Astrocyte of the cerebellum (primary cell): ENCODE data around the gene COL27A1.

ENCODE experiments used
- DNase-seq: peaks from one replicate; pipeline ENCODE4 v3.0.0-alpha.2; 2011; ENCODE audit warnings: low read depth
- H3K4me3 ChIP-seq: 2 replicates; pipeline ENCODE4 v1.5.1; 2011; ENCODE audit warnings: mild to moderate bottlenecking, low read depth, low read length, moderate library complexity
- CTCF ChIP-seq: IDR thresholded peaks from 2 replicates; pipeline ENCODE4 v1.5.1; 2012; ENCODE audit warnings: low read length, low read depth, moderate library complexity, mild to moderate bottlenecking; ENCODE audit errors: missing control alignments
- in situ Hi-C: cut with HindIII; loops from 2 replicates; pipeline ENCODE4 v1.10.0; 2017; ENCODE audit warnings: low sequenced_read_pairs

The COL27A1 gene

DNA sequence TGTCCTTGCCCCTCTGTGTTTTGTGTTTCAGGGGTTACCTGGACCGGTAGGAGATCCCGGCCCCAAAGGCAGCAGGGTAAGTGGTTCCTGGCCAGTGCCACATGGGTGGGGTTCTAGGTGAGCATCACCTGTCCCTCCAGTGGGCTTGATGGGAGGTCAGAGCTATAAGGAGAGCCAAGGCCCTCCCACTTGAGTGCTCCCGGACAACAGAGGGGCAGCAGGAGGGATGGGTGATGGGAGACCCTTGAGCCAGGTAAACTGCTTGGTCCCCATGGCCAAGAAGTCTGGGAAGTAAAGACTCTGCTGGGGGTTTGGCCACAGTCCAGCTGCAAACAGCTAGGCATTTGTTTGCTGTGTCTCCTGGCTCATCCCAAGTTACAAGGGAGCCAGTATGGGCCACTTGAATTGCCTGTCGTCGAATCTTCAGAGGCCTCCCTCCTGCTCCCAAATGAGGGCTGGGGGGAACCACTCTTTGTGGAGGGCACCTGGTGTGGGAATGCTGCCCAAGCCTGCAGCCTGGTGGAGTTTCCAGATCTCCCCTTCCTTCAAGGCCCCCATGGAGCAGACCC lies 51.0 kb downstream of the COL27A1 start:
- H3K4me3 ChIP-seq = no peak overlapping the region
- no peak for TF ChIP-seq CTCF
- in situ Hi-C loops = no loop called here
- no peak for DNase-seq

- no peak for DNase-seq
Observed at GRCh38 chr9:114207034-114207810, 51.9 kb downstream of the COL27A1 start.

GRCh38 chr9:114207845-114208244 lies 52.5 kb downstream of the COL27A1 start:
- TF ChIP-seq CTCF = no peak
- DNase-seq = no peak
- H3K4me3 ChIP-seq = no peak overlapping the region
- in situ Hi-C loops = no loop called here

More at GRCh38 chr9:114207034-114207810, 51.9 kb downstream of the COL27A1 start:
- TF ChIP-seq CTCF = no peak
- H3K4me3 ChIP-seq = no peak overlapping the region
- in situ Hi-C loops = no loop called here

DNA sequence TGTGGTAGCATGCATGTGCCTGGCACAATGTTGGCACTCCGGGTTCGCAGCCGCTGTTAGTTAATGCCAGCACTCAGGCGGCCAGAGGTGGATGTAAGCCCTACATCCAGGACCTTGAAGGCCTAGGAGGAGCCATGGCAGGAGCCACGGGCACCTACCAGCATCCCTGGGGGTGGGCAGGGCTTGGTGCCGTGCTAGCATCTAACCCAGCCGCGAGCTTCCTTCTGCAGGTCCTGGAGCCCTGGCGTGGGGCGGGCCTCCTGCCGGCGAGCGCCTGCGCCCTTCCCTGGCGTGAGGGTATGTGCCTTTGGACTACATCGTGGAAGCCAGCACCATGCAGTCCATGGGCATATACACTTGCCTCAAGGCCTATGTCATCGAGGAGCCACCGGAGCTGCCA lies 53.8 kb downstream of the COL27A1 start:
- in situ Hi-C loops = no loop called here
- H3K4me3 ChIP-seq = no peak overlapping the region
- TF ChIP-seq CTCF = no peak
- DNase-seq = no peak

DNA sequence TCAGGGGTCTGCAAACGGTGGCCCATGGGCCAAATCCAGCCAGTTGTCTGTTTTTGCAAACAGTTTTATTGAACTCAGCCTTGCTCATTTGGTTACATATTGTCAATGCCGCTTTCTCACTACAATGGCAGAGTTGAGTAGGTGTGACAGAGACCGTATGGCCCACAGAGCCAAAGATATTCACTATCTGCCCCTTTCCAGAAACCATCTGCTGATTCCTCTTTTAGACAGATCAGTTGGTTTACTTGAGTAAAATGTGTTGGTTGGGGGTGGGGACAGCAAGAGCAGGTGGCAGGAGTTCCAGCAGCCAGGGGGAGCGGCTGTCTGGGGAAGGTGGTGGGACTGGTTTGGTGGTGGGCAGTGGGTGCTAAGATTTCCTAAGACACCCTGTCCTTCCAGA lies 54.8 kb downstream of the COL27A1 start:
- TF ChIP-seq CTCF = no peak
- no peak overlapping the region for H3K4me3 ChIP-seq
- in situ Hi-C loops = no loop called here
- no peak for DNase-seq

DNA sequence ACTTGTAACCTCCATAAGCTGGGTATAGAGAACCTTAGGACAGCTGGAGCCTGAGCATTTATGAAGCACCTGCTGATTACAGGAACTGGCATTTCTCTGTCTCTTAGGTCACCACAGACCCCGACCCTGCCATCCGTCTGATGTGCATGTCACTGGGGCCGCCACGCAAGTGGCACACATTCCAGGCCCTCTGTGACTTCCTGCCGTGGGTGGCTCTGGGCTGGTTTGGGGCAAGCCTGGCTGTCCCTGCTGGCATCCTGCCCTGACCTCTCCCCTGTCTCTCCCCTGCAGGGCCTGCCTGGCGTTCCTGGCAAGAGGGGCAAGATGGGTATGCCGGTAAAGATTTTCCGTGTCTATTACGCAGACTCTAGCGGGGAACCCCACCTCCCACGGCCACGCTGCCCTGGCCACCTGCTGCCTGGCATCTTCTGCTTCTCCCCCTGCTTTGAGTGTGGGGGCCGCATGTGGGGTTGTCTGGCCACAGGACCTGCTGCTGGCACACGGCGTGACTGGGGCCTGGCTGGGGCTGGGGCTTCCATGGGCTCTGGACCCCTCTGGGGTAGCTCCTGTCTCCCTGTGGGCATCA lies 55.4 kb downstream of the COL27A1 start:
- no peak overlapping the region for H3K4me3 ChIP-seq
- DNase-seq = no peak
- in situ Hi-C loops = no loop called here
- no peak for TF ChIP-seq CTCF
